HepG2 (cell line): ENCODE results near the gene CCDC157. TPM values are rescaled to one million over a fixed set of nuclear protein-coding genes. Genes with fewer than 3 reads are reported as not detected.

Experiments used
- ARNTL ChIP-seq: sonication (generic); formaldehyde crosslinking; IDR thresholded peaks from 2 replicates; pipeline ENCODE4 v1.4.0; 2020; ENCODE audit warnings: mild to moderate bottlenecking, missing genetic modification reagents
- ELF1 ChIP-seq: sonication (generic); formaldehyde crosslinking; IDR thresholded peaks from 2 replicates; pipeline ENCODE4 v1.4.0; 2020; ENCODE audit warnings: missing genetic modification reagents
- HNRNPL ChIP-seq: fragments of 200-400 bp; formaldehyde crosslinking; IDR thresholded peaks from 2 replicates; pipeline ENCODE4 v1.6.1; 2017; ENCODE audit warnings: mild to moderate bottlenecking, low read depth, low read length
- KLF12 ChIP-seq: sonication (generic); formaldehyde crosslinking; IDR thresholded peaks from 2 replicates; pipeline ENCODE4 v1.4.0; 2020; ENCODE audit warnings: missing genetic modification reagents, borderline replicate concordance
- KLF13 ChIP-seq: sonication (generic); formaldehyde crosslinking; IDR thresholded peaks from 2 replicates; pipeline ENCODE4 v1.4.0; 2020; ENCODE audit warnings: mild to moderate bottlenecking, missing genetic modification reagents
- LCORL ChIP-seq, 2 experiments: fragments of 450-650 bp in 1 of 2; sonication (generic) in 1 of 2; formaldehyde crosslinking in 1 of 2; IDR thresholded peaks; 2 replicates each; pipeline versions ENCODE4 v1.5.0 to v1.6.1; 2017 to 2020; ENCODE audit warnings: antibody characterized with exemption in 1 of 2, missing genetic modification reagents in 1 of 2
- MED13 ChIP-seq: sonication (generic); formaldehyde crosslinking; IDR thresholded peaks from 2 replicates; pipeline ENCODE4 v1.5.0; 2020; ENCODE audit warnings: missing genetic modification reagents
- MIER2 ChIP-seq: IDR thresholded peaks from 2 replicates; pipeline ENCODE4 v1.6.1; 2016; ENCODE audit warnings: missing biosample characterization, missing genetic modification reagents
- MIXL1 ChIP-seq: IDR thresholded peaks from 2 replicates; pipeline ENCODE4 v1.6.1; 2016
- MTF2 ChIP-seq: sonication (generic); formaldehyde crosslinking; IDR thresholded peaks from 2 replicates; pipeline ENCODE4 v1.5.0; 2020; ENCODE audit warnings: missing genetic modification reagents, borderline replicate concordance
- NCOA5 ChIP-seq: sonication (generic); formaldehyde crosslinking; IDR thresholded peaks from 2 replicates; pipeline ENCODE4 v1.4.0; 2020; ENCODE audit warnings: missing genetic modification reagents
- PAF1 ChIP-seq: IDR thresholded peaks from 2 replicates; pipeline ENCODE4 v1.6.1; 2016; ENCODE audit warnings: missing genetic modification reagents, missing compliant biosample characterization
- RXRB ChIP-seq: IDR thresholded peaks from 2 replicates; pipeline ENCODE4 v1.6.1; 2016; ENCODE audit warnings: borderline replicate concordance, missing genetic modification reagents, missing compliant biosample characterization
- SALL1 ChIP-seq: sonication (generic); formaldehyde crosslinking; IDR thresholded peaks from 2 replicates; pipeline ENCODE4 v1.8.0; 2022; ENCODE audit warnings: mild to moderate bottlenecking, missing genetic modification reagents
- SMC3 ChIP-seq: IDR thresholded peaks from 2 replicates; pipeline ENCODE4 v1.6.1; 2011; ENCODE audit warnings: low read length, improper control_type of control experiment
- SNRNP70 ChIP-seq: fragments of 200-400 bp; formaldehyde crosslinking; IDR thresholded peaks from 2 replicates; pipeline ENCODE4 v1.6.1; 2017; ENCODE audit warnings: mild to moderate bottlenecking, low read depth, low read length, moderate library complexity
- TGIF2 ChIP-seq: IDR thresholded peaks from 2 replicates; pipeline ENCODE4 v1.6.1; 2016; ENCODE audit warnings: control low read depth, missing compliant biosample characterization
- THAP11 ChIP-seq: IDR thresholded peaks from 2 replicates; pipeline ENCODE4 v1.6.1; 2016; ENCODE audit warnings: missing biosample characterization, missing genetic modification reagents
- TSC22D2 ChIP-seq: sonication (generic); formaldehyde crosslinking; IDR thresholded peaks from 2 replicates; pipeline ENCODE4 v1.5.1; 2020; ENCODE audit warnings: missing genetic modification reagents, mild to moderate bottlenecking, borderline replicate concordance
- ZNF180 ChIP-seq: sonication (generic); formaldehyde crosslinking; IDR thresholded peaks from 2 replicates; pipeline ENCODE4 v1.4.0; 2020; ENCODE audit warnings: low read depth, missing genetic modification reagents, borderline replicate concordance
- ZNF232 ChIP-seq: sonication (generic); formaldehyde crosslinking; IDR thresholded peaks from 2 replicates; pipeline ENCODE4 v1.4.0; 2020; ENCODE audit warnings: missing genetic modification reagents, borderline replicate concordance
- ZNF256 ChIP-seq: sonication (generic); formaldehyde crosslinking; conservative IDR thresholded peaks from 2 replicates; pipeline ENCODE4 v1.4.0; 2020; ENCODE audit warnings: missing genetic modification reagents
- ZNF720 ChIP-seq: sonication (generic); formaldehyde crosslinking; IDR thresholded peaks from 2 replicates; pipeline ENCODE4 v1.4.0; 2020; ENCODE audit warnings: missing genetic modification reagents
- polyA plus RNA-seq, 8 experiments: library from polyadenylated mRNA; depleted of rRNA in 3 of 8; stranded (reverse) in 7 of 8; unstranded in 1 of 8; fragments of >200 nt; fragmentation: Illumina TruSeq in 4 of 8; extraction: Trizol in 4 of 8; gene quantifications; 2 replicates each; pipeline versions ENCODE4 v1.2.1 to v1.2.3, GENCODE V29; 2011 to 2016; ENCODE audit warnings: low read depth in 4 of 8, missing spikeins in 1 of 8, mixed read lengths in 1 of 8; ENCODE audit not compliant: insufficient read depth in 1 of 8
- total RNA-seq, 5 experiments: library from RNA; depleted of rRNA; stranded (reverse); fragments of >200 nt; fragmentation: Illumina TruSeq; extraction: Trizol; gene quantifications; 2 replicates each; pipeline ENCODE4 v1.2.3, GENCODE V29; 2016; ENCODE audit warnings: low read depth in 1 of 5
- TF ChIP-seq, protein P1 (sequence below): sonication (generic); formaldehyde crosslinking; IDR thresholded peaks from 2 replicates; pipeline ENCODE4 v1.5.0; 2020; ENCODE audit warnings: missing genetic modification reagents
- TF ChIP-seq, protein P2 (sequence below): fragments of 450-650 bp; IDR thresholded peaks from 2 replicates; pipeline ENCODE4 v1.6.1; 2017
- TF ChIP-seq, protein P3 (sequence below): sonication (generic); formaldehyde crosslinking; IDR thresholded peaks from 2 replicates; pipeline ENCODE4 v1.5.0; 2020; ENCODE audit warnings: missing genetic modification reagents
- TF ChIP-seq, protein P4 (sequence below): IDR thresholded peaks from 2 replicates; pipeline ENCODE4 v1.6.1; 2012; ENCODE audit warnings: low read length, improper control_type of control experiment

CCDC157 gene
- total and polyA plus RNA-seq, 2 of the 13 experiments (the other 11 are each of a cell fraction or from before 2014, with no cell fraction given) = 1.4 to 1.6 TPM

DNA sequence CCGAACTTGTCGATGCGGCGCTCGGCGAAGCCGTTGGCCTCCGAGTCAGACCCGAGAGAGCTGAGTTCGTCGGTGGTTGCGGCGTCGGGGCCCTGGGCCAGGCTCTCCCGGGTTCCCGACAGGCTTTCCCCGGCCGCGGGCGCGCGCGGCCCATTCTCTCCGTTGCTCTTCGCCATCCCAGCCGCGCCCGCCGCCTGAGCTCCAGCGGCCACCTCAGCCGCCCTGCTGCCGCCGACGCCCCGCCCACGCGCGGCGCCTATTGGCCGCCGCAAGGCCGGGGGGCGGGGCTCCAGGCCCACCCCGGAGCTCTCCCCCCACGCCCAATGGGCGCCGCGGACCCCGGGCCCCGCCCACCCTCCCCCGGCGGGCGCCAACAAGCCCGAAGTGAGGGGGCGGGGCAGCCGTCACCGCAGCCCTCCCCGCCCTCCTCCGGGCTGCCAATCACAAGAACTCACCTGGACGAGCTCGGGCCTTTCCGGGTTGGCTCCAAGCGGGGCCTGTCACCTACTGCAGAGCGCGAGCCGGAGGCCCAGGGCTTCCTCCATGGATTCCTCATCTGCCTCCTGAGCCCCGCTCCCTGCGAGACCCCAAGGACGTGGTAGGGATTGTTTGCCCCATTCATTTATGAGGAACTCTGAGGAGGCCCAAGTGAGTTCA lies 30.0 kb upstream of the CCDC157 start, which contains the start of gene TBC1D10A (continued):
- 0 out of 2 replicates have a peak, but pooled peaks have one; percentile 18 for TF ChIP-seq MIER2
- TF ChIP-seq TSC22D2 = peak; percentile 32; the same call in 1 of the 2 replicates
- TF ChIP-seq, protein P1, sequence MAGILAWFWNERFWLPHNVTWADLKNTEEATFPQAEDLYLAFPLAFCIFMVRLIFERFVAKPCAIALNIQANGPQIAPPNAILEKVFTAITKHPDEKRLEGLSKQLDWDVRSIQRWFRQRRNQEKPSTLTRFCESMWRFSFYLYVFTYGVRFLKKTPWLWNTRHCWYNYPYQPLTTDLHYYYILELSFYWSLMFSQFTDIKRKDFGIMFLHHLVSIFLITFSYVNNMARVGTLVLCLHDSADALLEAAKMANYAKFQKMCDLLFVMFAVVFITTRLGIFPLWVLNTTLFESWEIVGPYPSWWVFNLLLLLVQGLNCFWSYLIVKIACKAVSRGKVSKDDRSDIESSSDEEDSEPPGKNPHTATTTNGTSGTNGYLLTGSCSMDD (CRISPR knock-in tag) = no peak
- peak; percentile 74; the same call in 1 of the 2 replicates for TF ChIP-seq TGIF2 (CRISPR knock-in tag)
- peak; percentile 16; the same call in 1 of the 2 replicates for TF ChIP-seq SALL1 (CRISPR knock-in tag)
- TF ChIP-seq ZNF180 (CRISPR knock-in tag) = no peak
- no peak for TF ChIP-seq ZNF256 (CRISPR knock-in tag)
- no peak for TF ChIP-seq PAF1 (CRISPR knock-in tag)
- TF ChIP-seq MIXL1 (CRISPR knock-in tag) = no peak
- TF ChIP-seq MTF2 (CRISPR knock-in tag) = no peak
- no peak for TF ChIP-seq ARNTL (CRISPR knock-in tag)
- TF ChIP-seq, protein P2, sequence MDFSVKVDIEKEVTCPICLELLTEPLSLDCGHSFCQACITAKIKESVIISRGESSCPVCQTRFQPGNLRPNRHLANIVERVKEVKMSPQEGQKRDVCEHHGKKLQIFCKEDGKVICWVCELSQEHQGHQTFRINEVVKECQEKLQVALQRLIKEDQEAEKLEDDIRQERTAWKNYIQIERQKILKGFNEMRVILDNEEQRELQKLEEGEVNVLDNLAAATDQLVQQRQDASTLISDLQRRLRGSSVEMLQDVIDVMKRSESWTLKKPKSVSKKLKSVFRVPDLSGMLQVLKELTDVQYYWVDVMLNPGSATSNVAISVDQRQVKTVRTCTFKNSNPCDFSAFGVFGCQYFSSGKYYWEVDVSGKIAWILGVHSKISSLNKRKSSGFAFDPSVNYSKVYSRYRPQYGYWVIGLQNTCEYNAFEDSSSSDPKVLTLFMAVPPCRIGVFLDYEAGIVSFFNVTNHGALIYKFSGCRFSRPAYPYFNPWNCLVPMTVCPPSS = no peak
- no peak for TF ChIP-seq KLF12 (CRISPR knock-in tag)
- TF ChIP-seq MED13 = no peak
- 0 out of 2 replicates have a peak, but pooled peaks have one; percentile 3 for TF ChIP-seq ZNF232 (CRISPR knock-in tag)
- TF ChIP-seq THAP11 (CRISPR knock-in tag) = no peak
- no peak for TF ChIP-seq ZNF720
- no peak for TF ChIP-seq SNRNP70
- TF ChIP-seq, protein P3, sequence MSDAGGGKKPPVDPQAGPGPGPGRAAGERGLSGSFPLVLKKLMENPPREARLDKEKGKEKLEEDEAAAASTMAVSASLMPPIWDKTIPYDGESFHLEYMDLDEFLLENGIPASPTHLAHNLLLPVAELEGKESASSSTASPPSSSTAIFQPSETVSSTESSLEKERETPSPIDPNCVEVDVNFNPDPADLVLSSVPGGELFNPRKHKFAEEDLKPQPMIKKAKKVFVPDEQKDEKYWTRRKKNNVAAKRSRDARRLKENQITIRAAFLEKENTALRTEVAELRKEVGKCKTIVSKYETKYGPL (CRISPR knock-in tag) = no peak
- no peak for TF ChIP-seq SMC3
- no peak for TF ChIP-seq NCOA5 (CRISPR knock-in tag)
- TF ChIP-seq, protein P4, sequence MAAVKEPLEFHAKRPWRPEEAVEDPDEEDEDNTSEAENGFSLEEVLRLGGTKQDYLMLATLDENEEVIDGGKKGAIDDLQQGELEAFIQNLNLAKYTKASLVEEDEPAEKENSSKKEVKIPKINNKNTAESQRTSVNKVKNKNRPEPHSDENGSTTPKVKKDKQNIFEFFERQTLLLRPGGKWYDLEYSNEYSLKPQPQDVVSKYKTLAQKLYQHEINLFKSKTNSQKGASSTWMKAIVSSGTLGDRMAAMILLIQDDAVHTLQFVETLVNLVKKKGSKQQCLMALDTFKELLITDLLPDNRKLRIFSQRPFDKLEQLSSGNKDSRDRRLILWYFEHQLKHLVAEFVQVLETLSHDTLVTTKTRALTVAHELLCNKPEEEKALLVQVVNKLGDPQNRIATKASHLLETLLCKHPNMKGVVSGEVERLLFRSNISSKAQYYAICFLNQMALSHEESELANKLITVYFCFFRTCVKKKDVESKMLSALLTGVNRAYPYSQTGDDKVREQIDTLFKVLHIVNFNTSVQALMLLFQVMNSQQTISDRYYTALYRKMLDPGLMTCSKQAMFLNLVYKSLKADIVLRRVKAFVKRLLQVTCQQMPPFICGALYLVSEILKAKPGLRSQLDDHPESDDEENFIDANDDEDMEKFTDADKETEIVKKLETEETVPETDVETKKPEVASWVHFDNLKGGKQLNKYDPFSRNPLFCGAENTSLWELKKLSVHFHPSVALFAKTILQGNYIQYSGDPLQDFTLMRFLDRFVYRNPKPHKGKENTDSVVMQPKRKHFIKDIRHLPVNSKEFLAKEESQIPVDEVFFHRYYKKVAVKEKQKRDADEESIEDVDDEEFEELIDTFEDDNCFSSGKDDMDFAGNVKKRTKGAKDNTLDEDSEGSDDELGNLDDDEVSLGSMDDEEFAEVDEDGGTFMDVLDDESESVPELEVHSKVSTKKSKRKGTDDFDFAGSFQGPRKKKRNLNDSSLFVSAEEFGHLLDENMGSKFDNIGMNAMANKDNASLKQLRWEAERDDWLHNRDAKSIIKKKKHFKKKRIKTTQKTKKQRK = no peak
- no peak for TF ChIP-seq RXRB (CRISPR knock-in tag)
- TF ChIP-seq LCORL (IDR thresholded peaks at IDR 0.05) = no peak
- 0 out of 2 replicates have a peak, but pooled peaks have one; percentile 20 for TF ChIP-seq LCORL (CRISPR knock-in tag; IDR thresholded peaks at IDR 0.05)
- peak; percentile 86 for TF ChIP-seq ELF1 (CRISPR knock-in tag)
- TF ChIP-seq HNRNPL = no peak
- TF ChIP-seq KLF13 = no peak
